OCI-M1 (cell line): Measurements from ENCODE around the gene CLDN15.

Source experiments
- DNase-seq: peaks from one replicate; lab custom pipeline; 2025; lab: John Stamatoyannopoulos, UW

The CLDN15 gene

DNA sequence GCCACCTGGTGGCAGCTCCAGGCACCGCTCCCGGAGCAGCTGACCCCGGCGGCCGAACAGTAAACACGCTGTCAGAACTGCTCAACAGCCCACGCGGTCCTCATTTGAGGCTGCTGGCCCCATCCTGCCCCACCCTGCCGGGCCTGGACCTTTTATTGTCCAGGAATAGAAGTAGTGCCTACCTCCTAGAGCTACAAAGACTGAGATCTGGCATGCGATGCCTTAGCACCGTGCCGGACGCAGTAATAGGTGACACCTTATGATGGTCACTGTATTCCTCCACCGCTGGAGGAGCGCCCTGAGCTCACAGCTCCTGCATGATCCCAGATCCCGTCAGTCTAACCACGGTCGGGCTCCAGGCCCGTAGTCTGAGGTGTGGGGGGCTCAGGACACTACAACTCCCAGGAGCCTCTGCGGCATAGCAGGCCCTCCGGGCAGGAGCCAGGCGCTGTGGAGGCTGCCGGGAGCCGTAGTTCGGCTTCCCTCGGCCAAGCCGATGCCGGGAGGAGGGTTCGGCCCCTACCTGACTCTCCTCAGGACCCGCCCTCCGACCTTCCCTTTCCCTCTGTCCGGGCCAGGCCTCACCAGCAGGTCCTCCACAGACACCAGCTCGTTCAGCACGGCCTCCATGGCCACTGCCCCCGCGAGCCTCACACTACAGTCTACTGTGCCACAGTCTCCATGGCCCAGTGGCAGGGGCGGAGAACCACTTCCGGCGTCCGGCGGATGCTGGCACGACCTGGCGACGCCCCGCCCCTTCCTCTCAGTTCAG is 7.0 kb upstream of the CLDN15 start, which contains the start of gene FIS1:
TSS of gene FIS1 (minus strand) at position 707 of the 772 bp plus-strand sequence. CDS start at position 630, 77 bp downstream.
- DNase-seq = peak; percentile 100

GRCh38 chr7:101243646-101244374 is 6.2 kb upstream of the CLDN15 start:
- DNase-seq = peak; percentile 66

GRCh38 chr7:101241443-101242349 is 4.1 kb upstream of the CLDN15 start:
- DNase-seq = no peak

DNA sequence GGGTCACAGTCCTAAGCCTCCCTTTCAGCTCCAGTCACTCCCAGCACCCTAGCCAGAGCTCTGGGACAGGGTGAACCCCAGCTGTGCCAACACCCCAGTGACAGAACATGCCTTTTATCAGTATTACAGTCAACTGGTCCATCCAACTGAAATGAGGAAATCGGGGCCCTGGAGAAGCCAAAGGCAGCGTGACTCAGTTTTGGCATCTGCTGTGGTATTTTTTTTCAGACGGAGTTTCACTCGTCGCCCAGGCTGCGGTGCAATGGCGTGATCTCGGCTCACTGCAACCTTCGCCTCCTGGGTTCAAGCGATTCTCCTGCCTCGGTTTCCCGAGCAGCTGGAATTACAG is 3.4 kb upstream of the CLDN15 start:
- DNase-seq = no peak

DNA sequence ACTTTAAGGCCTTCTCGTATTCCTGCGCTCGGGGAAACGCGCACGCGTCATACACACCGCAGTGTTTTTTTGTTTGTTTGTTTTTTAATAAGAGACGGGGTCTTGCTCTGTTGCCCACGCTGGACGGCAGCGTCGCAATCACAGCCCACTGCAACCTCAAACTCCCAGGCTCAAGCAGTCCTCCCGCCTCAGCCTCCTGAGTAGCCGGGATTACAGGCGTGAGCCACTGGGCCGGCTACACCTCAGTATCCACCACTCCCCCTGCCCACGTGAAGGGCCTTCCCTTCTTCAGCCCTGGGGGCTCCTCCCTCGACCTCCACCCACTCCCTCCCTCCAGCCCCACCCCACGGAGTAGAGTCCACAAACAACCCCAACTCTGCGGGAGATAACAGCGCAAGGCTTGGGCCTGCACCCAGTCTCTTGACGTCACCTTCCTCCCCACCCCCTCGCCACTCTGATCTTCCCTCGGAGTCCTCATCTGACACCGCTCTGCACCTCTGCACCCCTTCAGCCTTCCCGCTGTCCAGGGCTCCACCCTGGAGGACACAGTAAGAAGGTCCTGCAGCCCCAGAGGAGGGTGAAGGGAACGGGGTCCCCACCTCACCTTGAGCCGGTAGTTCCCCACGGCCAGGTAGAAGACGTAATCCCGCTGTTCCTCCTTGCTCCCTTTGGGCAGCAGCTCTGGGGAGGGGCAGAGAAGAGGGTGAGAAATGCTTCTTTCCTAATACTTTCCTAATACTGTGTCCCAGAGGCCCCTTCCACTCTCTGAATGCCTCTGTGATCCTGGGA is 2.8 kb upstream of the CLDN15 start:
- no peak for DNase-seq

DNA sequence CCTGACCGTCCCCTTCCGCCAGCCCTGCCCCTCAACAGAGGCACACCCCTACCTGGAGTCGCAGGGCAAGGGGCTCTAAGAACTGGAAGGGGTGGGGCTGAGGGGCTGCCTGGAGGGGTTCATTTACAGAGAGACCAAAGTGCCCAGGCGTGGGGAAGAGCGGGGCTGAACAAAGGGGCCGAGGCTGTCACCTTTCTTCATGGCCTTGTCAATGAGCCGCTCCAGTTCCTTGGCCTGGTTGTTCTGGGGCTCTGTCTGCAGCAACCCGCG is 2.3 kb upstream of the CLDN15 start:
- no peak for DNase-seq

- no peak for DNase-seq
These were observed 1.8 kb upstream of the CLDN15 start for GRCh38 chr7:101239191-101239950.

- no peak for DNase-seq
These were observed 902 bp upstream of the CLDN15 start for GRCh38 chr7:101238226-101239182.

GRCh38 chr7:101236292-101236835 is 1.2 kb downstream of the CLDN15 start:
- no peak for DNase-seq

DNA sequence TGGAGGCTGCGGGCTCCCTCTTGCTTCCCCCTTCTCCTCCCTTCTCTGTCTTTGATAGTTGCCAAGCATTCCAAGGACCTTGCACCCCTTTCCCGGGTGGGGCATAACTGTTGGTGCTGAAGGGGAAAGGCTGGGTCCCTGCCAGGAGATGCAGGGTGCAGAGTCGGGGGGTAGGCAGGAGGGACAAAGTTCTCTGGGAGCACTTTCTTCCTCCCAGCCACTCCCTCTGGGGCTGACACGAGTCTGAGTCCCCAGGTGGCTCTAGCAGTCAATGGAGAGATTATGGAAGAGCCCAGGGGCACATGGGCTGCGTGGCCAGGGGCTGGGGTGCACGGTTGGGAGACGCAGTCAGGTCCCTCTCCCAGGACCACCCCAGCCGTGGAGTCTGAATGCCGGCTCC is 2.1 kb downstream of the CLDN15 start:
- no peak for DNase-seq

- DNase-seq = peak; percentile 65
These were observed 2.6 kb downstream of the CLDN15 start for GRCh38 chr7:101235050-101235449.

GRCh38 chr7:101234636-101235035 is 3.0 kb downstream of the CLDN15 start:
- no peak for DNase-seq

DNA sequence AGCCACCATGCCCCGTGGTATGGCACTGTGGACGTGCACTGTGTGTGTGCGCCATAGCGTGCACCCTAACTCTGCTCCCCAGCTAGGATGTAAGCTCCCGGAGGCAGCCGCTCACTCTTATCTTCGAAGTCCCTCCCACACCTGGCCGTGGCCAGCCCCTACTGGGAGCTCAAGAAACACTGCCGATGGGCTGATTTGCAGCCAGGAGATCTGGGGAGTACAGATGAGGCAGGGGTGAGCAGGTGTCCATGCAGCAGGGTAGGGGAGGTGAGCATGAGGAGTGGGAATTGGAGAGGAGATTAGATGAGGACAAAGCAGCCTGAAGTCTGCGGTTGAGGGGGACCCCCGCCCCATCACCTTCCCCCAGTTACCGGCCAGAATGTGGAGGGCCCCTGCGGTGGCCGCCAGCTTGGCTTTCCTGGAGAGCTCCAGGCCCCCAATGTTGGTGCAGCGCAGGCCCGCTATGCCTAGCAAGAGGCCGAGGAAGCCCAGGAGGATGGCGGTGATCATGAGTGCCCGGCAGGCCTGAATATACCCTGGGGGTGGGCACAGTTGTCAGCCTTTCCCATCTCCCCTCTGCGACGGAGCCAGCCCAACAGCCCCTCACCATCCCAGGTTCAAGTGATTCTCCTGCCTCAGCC is 3.6 kb downstream of the CLDN15 start:
- no peak for DNase-seq

GRCh38 chr7:101232141-101232850 is 5.3 kb downstream of the CLDN15 start:
- no peak for DNase-seq

DNA sequence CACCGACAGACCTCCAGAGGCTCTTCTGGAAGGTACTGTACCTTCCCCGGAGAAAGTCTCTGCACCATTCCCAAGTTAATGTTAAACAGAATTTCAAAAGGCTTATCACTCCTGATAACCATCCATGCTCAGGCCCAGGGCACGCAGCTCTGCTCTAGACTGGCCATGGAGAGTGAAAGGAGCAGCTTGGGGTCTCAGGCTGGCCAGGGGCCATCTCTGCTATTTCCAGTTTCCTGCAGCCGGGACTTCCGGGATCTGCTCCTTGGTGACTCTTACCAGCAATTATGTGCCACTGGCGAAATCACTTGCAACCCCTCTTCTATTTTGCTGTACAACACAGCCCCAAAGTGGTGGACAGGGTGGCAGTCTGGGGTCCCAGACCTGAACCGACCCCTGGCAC is 6.0 kb downstream of the CLDN15 start:
- no peak for DNase-seq

GRCh38 chr7:101226721-101227120 is 10.9 kb downstream of the CLDN15 start:
- no peak for DNase-seq

DNA sequence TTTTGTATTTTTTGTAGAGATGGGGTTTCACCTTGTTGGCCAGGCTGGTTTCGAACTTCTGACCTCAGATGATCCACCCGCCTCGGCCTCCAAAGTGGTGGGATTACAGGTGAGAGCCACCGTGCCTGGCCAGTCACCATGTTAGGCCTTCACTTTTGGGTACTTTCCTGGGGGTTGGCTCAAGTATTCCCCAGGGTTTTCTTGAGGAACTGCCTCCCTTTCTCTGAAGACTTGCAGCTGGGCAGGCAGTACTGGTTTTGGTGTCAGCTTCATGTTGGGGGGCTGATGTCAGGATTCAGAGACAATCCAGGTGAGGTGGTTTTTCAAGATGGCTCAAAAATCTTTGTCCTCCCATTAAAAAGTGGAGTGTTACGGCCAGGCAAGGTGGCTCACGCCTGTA is 12.0 kb downstream of the CLDN15 start:
- no peak for DNase-seq

DNA sequence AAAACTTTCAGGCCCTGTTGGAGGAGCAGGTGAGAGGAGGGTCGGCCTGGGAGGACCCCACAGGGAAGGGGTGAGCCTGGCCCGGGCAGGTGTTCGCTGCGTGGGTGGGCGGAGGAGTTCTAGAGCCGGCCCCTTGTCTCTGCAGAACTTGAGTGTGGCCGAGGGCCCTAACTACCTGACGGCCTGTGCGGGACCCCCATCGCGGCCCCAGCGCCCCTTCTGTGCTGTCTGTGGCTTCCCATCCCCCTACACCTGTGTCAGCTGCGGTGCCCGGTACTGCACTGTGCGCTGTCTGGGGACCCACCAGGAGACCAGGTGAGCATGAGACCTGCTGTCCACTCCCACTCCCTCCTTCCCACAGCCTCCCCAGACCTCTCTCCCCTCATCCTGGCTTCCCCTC is 14.1 kb downstream of the CLDN15 start:
- no peak for DNase-seq
